OCI-LY3 (cell line): Measurements from ENCODE around the gene FAM13A.

Experiments
- H2AFZ ChIP-seq: fragments of 200-600, 300-600 bp; shearing (Covaris generic); 2 replicates; pipeline ENCODE4 v1.6.0; 2014; ENCODE audit warnings: antibody characterized with exemption, low read depth, low read length
- H3K27ac ChIP-seq: fragments of 200-600, 300-600 bp; sonication (generic); 2 replicates; pipeline ENCODE4 v1.5.1; 2014; ENCODE audit warnings: mild to moderate bottlenecking, low read length, moderate library complexity, mixed read lengths
- H3K27me3 ChIP-seq: fragments of 200-600, 300-600 bp; sonication (generic); 2 replicates; pipeline ENCODE4 v1.6.1; 2014; ENCODE audit warnings: low read depth, low read length, mixed read lengths
- H3K36me3 ChIP-seq: fragments of 200-600, 300-600 bp; sonication (generic); replicated peaks from 2 replicates; pipeline ENCODE3; 2014; ENCODE audit warnings: low read depth, low read length, mixed read lengths
- H3K4me1 ChIP-seq: fragments of 300-600, 200-600 bp; sonication (generic); 2 replicates; pipeline ENCODE4 v1.6.1; 2014; ENCODE audit warnings: low read length, mixed read lengths
- H3K4me2 ChIP-seq: fragments of 200-600, 300-600 bp; sonication (generic); 2 replicates; pipeline ENCODE4 v1.6.1; 2014; ENCODE audit warnings: low read length, mixed read lengths
- H3K4me3 ChIP-seq: fragments of 300-600, 200-600 bp; sonication (generic); 2 replicates; pipeline ENCODE4 v1.5.1; 2014; ENCODE audit warnings: antibody characterized with exemption, mild to moderate bottlenecking, low read length, moderate library complexity
- H3K79me2 ChIP-seq: fragments of 300-600, 200-600 bp; shearing (Covaris generic); 2 replicates; pipeline ENCODE4 v1.6.1; 2014; ENCODE audit warnings: mild to moderate bottlenecking, low read length, mixed read lengths
- H3K9ac ChIP-seq: fragments of 300-600, 200-600 bp; shearing (Covaris generic); 2 replicates; pipeline ENCODE4 v1.6.0; 2014; ENCODE audit warnings: mild to moderate bottlenecking, low read length, moderate library complexity
- H3K9me3 ChIP-seq: fragments of 200-600, 300-600 bp; shearing (Covaris generic); 2 replicates; pipeline ENCODE4 v1.6.1; 2014; ENCODE audit warnings: low read length, mixed read lengths; ENCODE audit not compliant: insufficient read depth
- H4K20me1 ChIP-seq: fragments of 200-600, 300-600 bp; sonication (generic); 2 replicates; pipeline ENCODE4 v1.6.1; 2016; ENCODE audit warnings: low read length, mixed read lengths; ENCODE audit not compliant: insufficient read depth
- EZH2phosphoT487 ChIP-seq: fragments of 200-600 bp; shearing (Covaris generic); IDR thresholded peaks from 2 replicates; pipeline ENCODE4 v1.6.1; 2018; ENCODE audit warnings: antibody characterized with exemption, mixed run types, low read depth
- TF ChIP-seq, protein P1 (sequence below): fragments of 200-600, 300-600 bp; sonication (generic); IDR thresholded peaks from 2 replicates; pipeline ENCODE4 v1.5.1; 2014; ENCODE audit warnings: antibody characterized with exemption, low read length, low read depth

The FAM13A gene

GRCh38 chr4:88846206-88846790 is 210.7 kb downstream of the FAM13A start:
- no peaks in the 10 kb centered on the region for H4K20me1 ChIP-seq
- H3K36me3 ChIP-seq = peaks cover 3% of the 10 kb centered on the region
- no peak overlapping the region for H3K4me2 ChIP-seq
- no peaks in the 10 kb centered on the region for H3K4me1 ChIP-seq
- no peak overlapping the region for H3K27ac ChIP-seq
- no peaks in the 10 kb centered on the region for H3K79me2 ChIP-seq
- no peak overlapping the region for H3K4me3 ChIP-seq
- H3K9ac ChIP-seq = no peak overlapping the region
- H2AFZ ChIP-seq = no peak overlapping the region
- TF ChIP-seq EZH2phosphoT487 = no peak
- TF ChIP-seq, protein P1, sequence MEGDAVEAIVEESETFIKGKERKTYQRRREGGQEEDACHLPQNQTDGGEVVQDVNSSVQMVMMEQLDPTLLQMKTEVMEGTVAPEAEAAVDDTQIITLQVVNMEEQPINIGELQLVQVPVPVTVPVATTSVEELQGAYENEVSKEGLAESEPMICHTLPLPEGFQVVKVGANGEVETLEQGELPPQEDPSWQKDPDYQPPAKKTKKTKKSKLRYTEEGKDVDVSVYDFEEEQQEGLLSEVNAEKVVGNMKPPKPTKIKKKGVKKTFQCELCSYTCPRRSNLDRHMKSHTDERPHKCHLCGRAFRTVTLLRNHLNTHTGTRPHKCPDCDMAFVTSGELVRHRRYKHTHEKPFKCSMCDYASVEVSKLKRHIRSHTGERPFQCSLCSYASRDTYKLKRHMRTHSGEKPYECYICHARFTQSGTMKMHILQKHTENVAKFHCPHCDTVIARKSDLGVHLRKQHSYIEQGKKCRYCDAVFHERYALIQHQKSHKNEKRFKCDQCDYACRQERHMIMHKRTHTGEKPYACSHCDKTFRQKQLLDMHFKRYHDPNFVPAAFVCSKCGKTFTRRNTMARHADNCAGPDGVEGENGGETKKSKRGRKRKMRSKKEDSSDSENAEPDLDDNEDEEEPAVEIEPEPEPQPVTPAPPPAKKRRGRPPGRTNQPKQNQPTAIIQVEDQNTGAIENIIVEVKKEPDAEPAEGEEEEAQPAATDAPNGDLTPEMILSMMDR = no peak
- no peaks in the 10 kb centered on the region for H3K9me3 ChIP-seq
- H3K27me3 ChIP-seq = no peaks in the 10 kb centered on the region

- Histone ChIP-seq H3K4me1 (no peaks in the 10 kb centered on the region), H3K9ac (no peak overlapping the region), H3K4me2 (no peak overlapping the region), H3K9me3 (no peaks in the 10 kb centered on the region), H4K20me1 (no peaks in the 10 kb centered on the region), H3K36me3 (no peaks in the 10 kb centered on the region), H3K4me3 (no peak overlapping the region), H2AFZ (no peak overlapping the region), H3K27ac (no peak overlapping the region), H3K27me3 (no peaks in the 10 kb centered on the region), H3K79me2 (no peaks in the 10 kb centered on the region)
- TF ChIP-seq EZH2phosphoT487 = no peak
- TF ChIP-seq, protein P1 = no peak
Measured at GRCh38 chr4:88843067-88843685, 213.8 kb downstream of the FAM13A start.

DNA sequence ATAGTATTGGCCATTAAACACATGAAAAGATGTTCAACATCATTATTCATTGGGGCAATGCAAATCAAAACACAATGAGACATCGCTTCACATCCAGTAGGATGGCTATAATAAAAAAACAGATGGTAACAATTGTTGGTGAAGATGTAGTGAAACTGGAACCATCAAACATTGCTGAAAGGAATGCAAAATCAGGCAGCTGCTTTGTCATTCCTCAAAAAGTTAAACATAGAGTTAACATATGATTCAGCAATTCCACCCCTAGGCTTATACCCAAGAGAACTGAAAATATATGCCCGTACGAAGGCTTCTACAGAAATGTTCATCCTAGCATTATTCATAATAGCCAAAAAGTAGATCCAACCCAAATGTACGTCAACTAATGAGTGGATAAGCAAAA is 215.3 kb downstream of the FAM13A start:
- H4K20me1 ChIP-seq = no peaks in the 10 kb centered on the region
- no peak overlapping the region for H3K27ac ChIP-seq
- no peak overlapping the region for H2AFZ ChIP-seq
- no peaks in the 10 kb centered on the region for H3K36me3 ChIP-seq
- no peak overlapping the region for H3K9ac ChIP-seq
- no peaks in the 10 kb centered on the region for H3K4me1 ChIP-seq
- H3K9me3 ChIP-seq = no peaks in the 10 kb centered on the region
- no peak overlapping the region for H3K4me3 ChIP-seq
- no peak overlapping the region for H3K4me2 ChIP-seq
- H3K27me3 ChIP-seq = no peaks in the 10 kb centered on the region
- no peaks in the 10 kb centered on the region for H3K79me2 ChIP-seq
- no peak for TF ChIP-seq EZH2phosphoT487
- TF ChIP-seq, protein P1 = no peak

DNA sequence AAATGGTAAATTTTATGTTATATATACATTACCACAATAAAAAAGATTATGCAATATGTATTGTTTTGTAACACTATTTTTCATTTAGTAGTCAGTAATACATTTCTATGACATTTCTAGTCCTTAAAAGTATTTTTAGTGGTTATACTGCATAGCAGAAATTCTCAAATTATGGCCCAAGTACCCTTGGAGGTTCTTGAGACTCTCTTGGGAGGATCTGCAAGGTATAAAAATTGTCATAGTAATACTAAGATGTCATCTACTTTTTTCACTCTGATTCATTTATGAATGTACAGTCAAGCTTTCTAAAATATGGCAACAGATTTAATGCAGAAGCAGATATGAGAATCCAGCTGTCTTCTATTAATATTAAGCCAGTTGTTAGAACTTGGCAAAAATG is 220.8 kb downstream of the FAM13A start:
- Histone ChIP-seq H3K9ac (no peak overlapping the region), H3K4me1 (no peaks in the 10 kb centered on the region), H3K27me3 (no peaks in the 10 kb centered on the region), H3K9me3 (no peaks in the 10 kb centered on the region), H3K4me3 (no peak overlapping the region), H3K27ac (no peak overlapping the region), H4K20me1 (no peaks in the 10 kb centered on the region), H3K4me2 (no peak overlapping the region), H3K79me2 (no peaks in the 10 kb centered on the region), H2AFZ (no peak overlapping the region), H3K36me3 (no peaks in the 10 kb centered on the region)
- TF ChIP-seq, protein P1 = no peak
- TF ChIP-seq EZH2phosphoT487 = no peak
